Loucy (cell line): ENCODE results near the gene ARHGAP32.

Source experiments
- EZH2phosphoT487 ChIP-seq: fragments of 200-600 bp; IDR thresholded peaks from 2 replicates; pipeline ENCODE4 v1.6.1; 2018; ENCODE audit warnings: antibody characterized with exemption, mild to moderate bottlenecking, moderate library complexity, borderline replicate concordance
- TF ChIP-seq, protein P1 (sequence below): fragments of 200-600 bp; sonication (generic); conservative IDR thresholded peaks from 2 replicates; pipeline ENCODE4 v1.5.1; 2014; ENCODE audit warnings: mild to moderate bottlenecking, antibody characterized with exemption, low read length

DNA sequence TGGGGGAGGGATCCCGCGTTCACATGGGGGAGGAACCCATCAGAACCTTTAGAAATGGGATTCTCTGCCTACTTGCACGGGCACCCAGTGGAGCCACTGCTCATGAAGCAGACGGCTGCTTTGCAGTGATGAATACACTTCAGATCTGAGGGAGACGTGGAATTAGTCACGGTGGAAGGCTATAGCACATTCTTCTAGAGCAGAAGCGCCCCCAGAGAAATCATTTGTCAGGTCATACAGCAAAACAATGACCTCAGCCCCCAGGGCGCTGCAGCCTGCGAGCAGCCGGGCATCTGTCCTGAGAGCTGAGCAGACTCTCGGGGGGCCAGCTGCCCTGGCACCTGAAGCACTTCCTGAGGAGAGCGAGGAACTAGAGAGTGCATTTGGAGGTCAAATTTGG lies 262.1 kb downstream of the ARHGAP32 start:
- TF ChIP-seq, protein P1, sequence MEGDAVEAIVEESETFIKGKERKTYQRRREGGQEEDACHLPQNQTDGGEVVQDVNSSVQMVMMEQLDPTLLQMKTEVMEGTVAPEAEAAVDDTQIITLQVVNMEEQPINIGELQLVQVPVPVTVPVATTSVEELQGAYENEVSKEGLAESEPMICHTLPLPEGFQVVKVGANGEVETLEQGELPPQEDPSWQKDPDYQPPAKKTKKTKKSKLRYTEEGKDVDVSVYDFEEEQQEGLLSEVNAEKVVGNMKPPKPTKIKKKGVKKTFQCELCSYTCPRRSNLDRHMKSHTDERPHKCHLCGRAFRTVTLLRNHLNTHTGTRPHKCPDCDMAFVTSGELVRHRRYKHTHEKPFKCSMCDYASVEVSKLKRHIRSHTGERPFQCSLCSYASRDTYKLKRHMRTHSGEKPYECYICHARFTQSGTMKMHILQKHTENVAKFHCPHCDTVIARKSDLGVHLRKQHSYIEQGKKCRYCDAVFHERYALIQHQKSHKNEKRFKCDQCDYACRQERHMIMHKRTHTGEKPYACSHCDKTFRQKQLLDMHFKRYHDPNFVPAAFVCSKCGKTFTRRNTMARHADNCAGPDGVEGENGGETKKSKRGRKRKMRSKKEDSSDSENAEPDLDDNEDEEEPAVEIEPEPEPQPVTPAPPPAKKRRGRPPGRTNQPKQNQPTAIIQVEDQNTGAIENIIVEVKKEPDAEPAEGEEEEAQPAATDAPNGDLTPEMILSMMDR = no peak
- no peak for TF ChIP-seq EZH2phosphoT487
